Smooth muscle cell (in vitro differentiated cells): ENCODE measurements around the gene HNRNPAB. TPM values are rescaled to one million over a fixed set of nuclear protein-coding genes. Genes with fewer than 3 reads are reported as not detected.

ENCODE experiments used
- DNase-seq: peaks from one replicate; lab custom pipeline; 2025; ENCODE audit not compliant: unreplicated experiment; lab: John Stamatoyannopoulos, UW
- H2AFZ ChIP-seq: fragments of 200-600 bp; sonication (generic); 2 replicates; pipeline ENCODE4 v1.6.0; 2016; ENCODE audit warnings: antibody characterized with exemption, low read depth, mild to moderate bottlenecking
- H3F3A ChIP-seq: fragments of 200-600 bp; sonication (generic); 2 replicates; pipeline ENCODE4 v1.6.0; 2017; ENCODE audit warnings: antibody characterized with exemption, low read depth
- H3K27ac ChIP-seq: fragments of 200-600 bp; sonication (generic); 2 replicates; pipeline ENCODE4 v1.5.1; 2016; ENCODE audit warnings: low read depth, mild to moderate bottlenecking
- H3K27me3 ChIP-seq: fragments of 200-600 bp; sonication (generic); 2 replicates; pipeline ENCODE4 v1.6.1; 2016; ENCODE audit warnings: low read depth, mild to moderate bottlenecking
- H3K36me3 ChIP-seq: fragments of 200-600 bp; sonication (generic); 2 replicates; pipeline ENCODE4 v1.5.1; 2016; ENCODE audit warnings: low read depth
- H3K4me1 ChIP-seq: fragments of 200-600 bp; sonication (generic); 2 replicates; pipeline ENCODE4 v1.5.1; 2016; ENCODE audit warnings: low read depth
- H3K4me2 ChIP-seq: fragments of 200-600 bp; sonication (generic); 2 replicates; pipeline ENCODE4 v1.6.0; 2016; ENCODE audit warnings: mild to moderate bottlenecking
- H3K4me3 ChIP-seq: fragments of 200-600 bp; sonication (generic); 2 replicates; pipeline ENCODE4 v1.5.1; 2016; ENCODE audit warnings: mild to moderate bottlenecking
- H3K79me2 ChIP-seq: fragments of 200-600 bp; sonication (generic); 2 replicates; pipeline ENCODE4 v1.6.0; 2016; ENCODE audit warnings: low read depth, mild to moderate bottlenecking
- H3K9ac ChIP-seq: fragments of 200-600 bp; sonication (generic); 2 replicates; pipeline ENCODE4 v1.6.0; 2016; ENCODE audit warnings: low read depth
- H3K9me3 ChIP-seq: fragments of 200-600 bp; sonication (generic); replicated peaks from 2 replicates; pipeline ENCODE4 v1.5.1; 2016; ENCODE audit warnings: low read depth
- H4K20me1 ChIP-seq: fragments of 200-600 bp; sonication (generic); 2 replicates; pipeline ENCODE4 v1.6.0; 2016; ENCODE audit warnings: low read depth
- WGBS: methylation state at CpG from one replicate; pipeline ENCODE4 v1.1.7; 2016; ENCODE audit warnings: low lambda C conversion rate; 5-methylcytosine and 5-hydroxymethylcytosine counted together
- polyA plus RNA-seq: library from polyadenylated mRNA; unstranded; fragments of >200 nt; fragmentation: Nextera tagmentation; extraction: Ambion mirVana; gene quantifications from 2 replicates; pipeline ENCODE4 v1.2.1, GENCODE V29; 2016
- total RNA-seq: library from RNA; depleted of rRNA; stranded (reverse); fragments of >200 nt; gene quantifications from 2 replicates; pipeline ENCODE4 v1.2.3, GENCODE V29; 2014
- TF ChIP-seq, protein P1 (sequence below): fragments of 200-600 bp; sonication (generic); IDR thresholded peaks from 2 replicates; pipeline ENCODE4 v1.5.1; 2017; ENCODE audit warnings: borderline replicate concordance, mild to moderate bottlenecking, antibody characterized with exemption; ENCODE audit not compliant: insufficient read depth, poor library complexity, severe bottlenecking

Gene HNRNPAB
- total and polyA plus RNA-seq, 2 experiments from 2014 or later, result 79.3 to 170 TPM

DNA sequence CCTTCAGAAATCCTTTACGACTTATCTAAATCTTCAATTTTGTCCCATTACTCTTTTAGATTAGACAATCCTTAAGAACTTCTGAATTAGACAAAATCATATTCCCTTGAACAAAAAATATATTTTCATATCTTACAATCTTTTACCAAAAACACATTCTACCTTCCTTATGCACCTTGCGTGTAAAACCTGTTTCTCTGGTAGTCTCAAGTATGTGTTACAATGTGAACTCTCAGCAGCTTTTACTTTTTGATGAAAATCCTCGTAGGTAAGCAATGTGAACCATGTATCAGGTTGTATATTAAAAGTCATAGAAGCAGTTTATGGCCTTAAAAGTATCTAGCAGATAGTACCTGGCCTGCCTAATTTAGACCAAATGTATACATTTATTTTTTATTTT, 29.9 kb upstream of the HNRNPAB start:
- no peaks in the 10 kb centered on the region for H3F3A ChIP-seq
- H3K4me2 ChIP-seq, result no peak overlapping the region
- H3K36me3 ChIP-seq, result no peaks in the 10 kb centered on the region
- H3K79me2 ChIP-seq, result no peaks in the 10 kb centered on the region
- H3K9me3 ChIP-seq, result no peaks in the 10 kb centered on the region
- H3K9ac ChIP-seq, result no peak overlapping the region
- no peak overlapping the region for H3K27ac ChIP-seq
- H2AFZ ChIP-seq, result no peak overlapping the region
- no peaks in the 10 kb centered on the region for H4K20me1 ChIP-seq
- no peak for DNase-seq
- 91% methylated on average over 3 of the region's 3 CpGs for WGBS
- no peak overlapping the region for H3K4me3 ChIP-seq
- H3K27me3 ChIP-seq, result no peaks in the 10 kb centered on the region
- no peaks in the 10 kb centered on the region for H3K4me1 ChIP-seq
- TF ChIP-seq, protein P1, sequence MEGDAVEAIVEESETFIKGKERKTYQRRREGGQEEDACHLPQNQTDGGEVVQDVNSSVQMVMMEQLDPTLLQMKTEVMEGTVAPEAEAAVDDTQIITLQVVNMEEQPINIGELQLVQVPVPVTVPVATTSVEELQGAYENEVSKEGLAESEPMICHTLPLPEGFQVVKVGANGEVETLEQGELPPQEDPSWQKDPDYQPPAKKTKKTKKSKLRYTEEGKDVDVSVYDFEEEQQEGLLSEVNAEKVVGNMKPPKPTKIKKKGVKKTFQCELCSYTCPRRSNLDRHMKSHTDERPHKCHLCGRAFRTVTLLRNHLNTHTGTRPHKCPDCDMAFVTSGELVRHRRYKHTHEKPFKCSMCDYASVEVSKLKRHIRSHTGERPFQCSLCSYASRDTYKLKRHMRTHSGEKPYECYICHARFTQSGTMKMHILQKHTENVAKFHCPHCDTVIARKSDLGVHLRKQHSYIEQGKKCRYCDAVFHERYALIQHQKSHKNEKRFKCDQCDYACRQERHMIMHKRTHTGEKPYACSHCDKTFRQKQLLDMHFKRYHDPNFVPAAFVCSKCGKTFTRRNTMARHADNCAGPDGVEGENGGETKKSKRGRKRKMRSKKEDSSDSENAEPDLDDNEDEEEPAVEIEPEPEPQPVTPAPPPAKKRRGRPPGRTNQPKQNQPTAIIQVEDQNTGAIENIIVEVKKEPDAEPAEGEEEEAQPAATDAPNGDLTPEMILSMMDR, result no peak

- TF ChIP-seq, protein P1, result no peak
Measured at GRCh38 chr5:178176791-178177190, 27.5 kb upstream of the HNRNPAB start.

DNA sequence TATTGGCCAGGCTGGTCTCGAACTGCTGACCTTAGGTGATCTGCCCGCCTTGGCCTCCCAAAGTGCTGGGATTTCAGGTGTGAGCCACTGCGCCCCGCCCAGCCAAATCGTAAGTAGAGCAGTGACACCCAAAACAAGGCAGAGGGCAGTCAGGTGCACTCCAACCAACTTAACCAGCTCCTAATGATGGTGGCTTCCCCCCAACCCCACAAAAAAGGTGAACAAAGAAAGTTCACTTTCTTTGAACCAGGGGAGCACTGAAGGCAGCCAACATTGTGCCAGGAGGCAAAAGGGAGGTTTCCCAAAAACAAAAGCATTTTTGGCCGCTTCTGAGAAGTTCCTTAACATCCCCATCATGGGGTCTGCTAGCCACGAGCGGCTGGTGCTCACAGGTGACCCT, 26.8 kb upstream of the HNRNPAB start:
- TF ChIP-seq, protein P1, result no peak
- Histone ChIP-seq H3K4me1 (no peaks in the 10 kb centered on the region), H3K79me2 (no peaks in the 10 kb centered on the region), H3K36me3 (no peaks in the 10 kb centered on the region), H3K27ac (no peak overlapping the region), H3K9me3 (no peaks in the 10 kb centered on the region), H3K4me3 (no peak overlapping the region), H3K4me2 (no peak overlapping the region), H3K27me3 (no peaks in the 10 kb centered on the region), H3K9ac (no peak overlapping the region), H3F3A (no peaks in the 10 kb centered on the region), H4K20me1 (no peaks in the 10 kb centered on the region), H2AFZ (no peak overlapping the region)
- WGBS, result 83% methylated on average over 8 of the region's 8 CpGs
- DNase-seq, result no peak

More at GRCh38 chr5:178176791-178177190, 27.5 kb upstream of the HNRNPAB start:
- no peak overlapping the region for H3K4me3 ChIP-seq
- 89% methylated on average over 6 of the region's 6 CpGs for WGBS
- H3K4me1 ChIP-seq, result no peaks in the 10 kb centered on the region
- no peaks in the 10 kb centered on the region for H4K20me1 ChIP-seq
- no peak overlapping the region for H2AFZ ChIP-seq
- no peaks in the 10 kb centered on the region for H3K36me3 ChIP-seq
- no peak overlapping the region for H3K9ac ChIP-seq
- no peaks in the 10 kb centered on the region for H3F3A ChIP-seq
- no peaks in the 10 kb centered on the region for H3K27me3 ChIP-seq
- no peaks in the 10 kb centered on the region for H3K79me2 ChIP-seq
- no peak overlapping the region for H3K27ac ChIP-seq
- no peak for DNase-seq
- no peaks in the 10 kb centered on the region for H3K9me3 ChIP-seq
- no peak overlapping the region for H3K4me2 ChIP-seq

DNA sequence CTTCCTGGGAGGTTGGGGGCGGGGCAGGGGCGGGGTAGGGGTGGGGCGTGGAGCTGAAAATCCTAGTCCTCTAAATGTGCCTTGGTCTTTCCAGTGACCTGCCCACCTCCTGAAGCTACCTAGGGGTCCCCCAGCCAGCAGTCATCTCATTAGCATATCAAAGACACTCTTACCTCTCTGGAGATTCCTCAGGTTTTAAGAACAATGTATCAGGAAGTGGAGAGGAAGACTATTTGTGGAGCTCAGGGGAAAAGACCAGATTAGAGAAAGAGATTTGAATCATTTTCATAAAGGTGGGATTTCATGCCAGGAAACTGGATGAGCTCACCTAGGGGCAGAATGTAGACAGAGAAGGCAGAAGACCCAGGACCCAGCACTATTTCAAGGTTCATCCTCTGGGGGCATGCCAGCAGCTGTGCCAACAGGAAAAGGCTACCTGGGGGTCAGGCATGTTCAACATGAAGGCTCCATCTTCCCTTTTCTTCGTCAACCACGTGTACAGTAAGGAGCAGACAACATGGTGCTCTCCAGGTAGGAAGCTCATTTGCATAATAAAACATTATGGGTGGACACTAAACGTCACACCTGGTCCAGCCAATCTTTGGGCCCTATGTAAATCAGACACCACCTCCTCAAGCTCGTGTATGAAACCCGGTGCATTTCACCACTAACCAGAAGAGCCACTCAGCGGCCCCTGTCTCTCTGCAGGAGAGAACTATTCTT, 24.0 kb upstream of the HNRNPAB start:
- H4K20me1 ChIP-seq, result no peaks in the 10 kb centered on the region
- no peaks in the 10 kb centered on the region for H3K79me2 ChIP-seq
- no peaks in the 10 kb centered on the region for H3K36me3 ChIP-seq
- TF ChIP-seq, protein P1, result no peak
- no peak overlapping the region for H3K4me2 ChIP-seq
- no peak overlapping the region for H3K9ac ChIP-seq
- WGBS, result 18% methylated on average over 9 of the region's 9 CpGs
- no peak overlapping the region for H2AFZ ChIP-seq
- no peak overlapping the region for H3K27ac ChIP-seq
- H3K4me3 ChIP-seq, result no peak overlapping the region
- no peaks in the 10 kb centered on the region for H3K27me3 ChIP-seq
- H3K4me1 ChIP-seq, result no peaks in the 10 kb centered on the region
- H3K9me3 ChIP-seq, result no peaks in the 10 kb centered on the region
- no peaks in the 10 kb centered on the region for H3F3A ChIP-seq
- DNase-seq, result no peak
